Skeletal muscle tissue (tissue), 4 donors: ENCODE data around the gene SLC6A7. TPM values are rescaled to one million over a fixed set of nuclear protein-coding genes. Genes with fewer than 3 reads are reported as not detected.

Experiments
- H3K27ac ChIP-seq: one replicate; pipeline ENCODE4 v1.7.0; 2013; ENCODE audit warnings: mild to moderate bottlenecking, low read depth, low read length, inconsistent platforms
- H3K27me3 ChIP-seq, 3 donors: one replicate each; pipeline ENCODE4 v1.7.0; 2013; ENCODE audit warnings: low read length in 3 of 3; ENCODE audit not compliant: control insufficient read depth in 3 of 3, insufficient read depth in 3 of 3
- H3K36me3 ChIP-seq, 3 donors: one replicate each; pipeline ENCODE4 v1.7.0; 2013; ENCODE audit warnings: low read length in 3 of 3; ENCODE audit not compliant: control insufficient read depth in 3 of 3, insufficient read depth in 3 of 3
- H3K4me1 ChIP-seq, 3 donors: one replicate each; pipeline ENCODE4 v1.7.0; 2013; ENCODE audit warnings: low read length in 3 of 3, mild to moderate bottlenecking in 3 of 3; ENCODE audit not compliant: control insufficient read depth in 3 of 3, insufficient read depth in 3 of 3
- H3K4me3 ChIP-seq, 3 donors: one replicate each; pipeline ENCODE4 v1.7.0; 2013; ENCODE audit warnings: low read length in 3 of 3
- H3K9ac ChIP-seq, 3 donors: one replicate each; pipeline ENCODE4 v1.7.0; 2013; ENCODE audit warnings: low read length in 3 of 3, mild to moderate bottlenecking in 3 of 3, moderate library complexity in 2 of 3, low read depth in 1 of 3
- H3K9me3 ChIP-seq, 3 donors: one replicate each; pipeline ENCODE4 v1.7.0; 2013; ENCODE audit warnings: low read length in 3 of 3; ENCODE audit not compliant: control insufficient read depth in 3 of 3
- total RNA-seq: library from RNA; depleted of rRNA; stranded (reverse); fragments of >200 nt; gene quantifications from one replicate; pipeline ENCODE4 v1.2.3, GENCODE V29; 2014
- donor health status: Osteomylitis.

Gene SLC6A7
- total RNA-seq, 1 donor from 2014 or later: not detected

- H3K27me3 ChIP-seq: no peaks in the 10 kb centered on the region
- H3K4me3 ChIP-seq: no peak overlapping the region
- H3K27ac ChIP-seq: peak overlapping the region; percentile 82
- H3K36me3 ChIP-seq: no peaks in the 10 kb centered on the region
- no peaks in the 10 kb centered on the region for H3K9me3 ChIP-seq
- peak overlapping the region in 1 of 3 donors; percentile 72 for H3K9ac ChIP-seq
- H3K4me1 ChIP-seq: peaks cover 54 to 55% (median 55%) of the 10 kb centered on the region in 3 donors
These were observed 28.4 kb upstream of the SLC6A7 start for GRCh38 chr5:150161242-150162141.

- Histone ChIP-seq H3K9ac (peak overlapping the region in 1 of 3 donors; percentile 72), H3K36me3 (no peaks in the 10 kb centered on the region), H3K9me3 (no peaks in the 10 kb centered on the region), H3K4me3 (no peak overlapping the region), H3K27me3 (peaks cover 0 to 2% (median under 1%) of the 10 kb centered on the region in 3 donors), H3K27ac (peak overlapping the region; percentile 40), H3K4me1 (peaks cover 53 to 54% (median 54%) of the 10 kb centered on the region in 3 donors)
These were observed 27.7 kb upstream of the SLC6A7 start for GRCh38 chr5:150162142-150162513.

- H3K27me3 ChIP-seq: peaks cover 3 to 10% (median 4%) of the 10 kb centered on the region in 3 donors
- peak overlapping the region in 1 of 3 donors; percentile 33 for H3K9ac ChIP-seq
- H3K27ac ChIP-seq: peak overlapping the region; percentile 45
- no peaks in the 10 kb centered on the region for H3K36me3 ChIP-seq
- H3K4me3 ChIP-seq: peak overlapping the region in 1 of 3 donors; percentile 41
- no peaks in the 10 kb centered on the region for H3K9me3 ChIP-seq
- peaks cover 46 to 51% (median 48%) of the 10 kb centered on the region in 3 donors for H3K4me1 ChIP-seq
These were observed 26.8 kb upstream of the SLC6A7 start for GRCh38 chr5:150163035-150163434.

GRCh38 chr5:150163547-150164059, 26.3 kb upstream of the SLC6A7 start:
- Histone ChIP-seq H3K4me3 (peak overlapping the region in 1 of 3 donors; percentile 41), H3K27ac (peak overlapping the region; percentile 45), H3K27me3 (peaks cover 3 to 10% (median 4%) of the 10 kb centered on the region in 3 donors), H3K9me3 (no peaks in the 10 kb centered on the region), H3K4me1 (peaks cover 40 to 45% (median 44%) of the 10 kb centered on the region in 3 donors), H3K36me3 (no peaks in the 10 kb centered on the region), H3K9ac (peak overlapping the region in 1 of 3 donors; percentile 62)

GRCh38 chr5:150164211-150164980, 25.5 kb upstream of the SLC6A7 start:
- no peaks in the 10 kb centered on the region for H3K9me3 ChIP-seq
- H3K36me3 ChIP-seq: no peaks in the 10 kb centered on the region
- H3K9ac ChIP-seq: peak overlapping the region in 2 of 3 donors; percentile 33 to 54
- peaks cover 36 to 41% (median 37%) of the 10 kb centered on the region in 3 donors for H3K4me1 ChIP-seq
- H3K4me3 ChIP-seq: no peak overlapping the region
- peaks cover 3 to 10% (median 4%) of the 10 kb centered on the region in 3 donors for H3K27me3 ChIP-seq
- peak overlapping the region; percentile 54 for H3K27ac ChIP-seq

GRCh38 chr5:150166037-150166649, 23.7 kb upstream of the SLC6A7 start:
- Histone ChIP-seq H3K9me3 (no peaks in the 10 kb centered on the region), H3K9ac (no peak overlapping the region), H3K27me3 (peaks cover 3 to 10% (median 4%) of the 10 kb centered on the region in 3 donors), H3K4me1 (peaks cover 29 to 33% (median 30%) of the 10 kb centered on the region in 3 donors), H3K4me3 (no peak overlapping the region), H3K27ac (no peak overlapping the region), H3K36me3 (no peaks in the 10 kb centered on the region)

GRCh38 chr5:150166650-150167511, 23.0 kb upstream of the SLC6A7 start, which contains the start of gene CDX1:
Gene CDX1 (plus strand): TSS chr5:150166778. CDS start chr5:150166877, 99 bp downstream.
- H3K4me3 ChIP-seq: no peak within 1 kb of the TSS
- no peaks in the 10 kb centered on the region for H3K36me3 ChIP-seq
- peaks cover 24 to 30% (median 29%) of the 10 kb centered on the region in 3 donors for H3K4me1 ChIP-seq
- no peak within 1 kb of the TSS for H3K27ac ChIP-seq
- no peaks in the 10 kb centered on the region for H3K9me3 ChIP-seq
- H3K9ac ChIP-seq: no peak within 1 kb of the TSS
- H3K27me3 ChIP-seq: peaks cover 3 to 10% (median 4%) of the 10 kb centered on the region in 3 donors

GRCh38 chr5:150167512-150167850, 22.4 kb upstream of the SLC6A7 start:
- no peak overlapping the region for H3K9ac ChIP-seq
- no peaks in the 10 kb centered on the region for H3K36me3 ChIP-seq
- H3K4me1 ChIP-seq: peaks cover 24 to 26% (median 25%) of the 10 kb centered on the region in 3 donors
- no peak overlapping the region for H3K27ac ChIP-seq
- no peak overlapping the region for H3K4me3 ChIP-seq
- H3K27me3 ChIP-seq: peaks cover 3 to 10% (median 4%) of the 10 kb centered on the region in 3 donors
- no peaks in the 10 kb centered on the region for H3K9me3 ChIP-seq

- Histone ChIP-seq H3K27me3 (peaks cover 3 to 10% (median 4%) of the 10 kb centered on the region in 3 donors), H3K4me3 (no peak overlapping the region), H3K9ac (no peak overlapping the region), H3K27ac (no peak overlapping the region), H3K36me3 (no peaks in the 10 kb centered on the region), H3K4me1 (peaks cover 24% of the 10 kb centered on the region in 3 donors), H3K9me3 (no peaks in the 10 kb centered on the region)
These were observed 22.0 kb upstream of the SLC6A7 start for GRCh38 chr5:150167908-150168307.
